ENCODE data around the gene PNCK.

PNCK gene

DNA sequence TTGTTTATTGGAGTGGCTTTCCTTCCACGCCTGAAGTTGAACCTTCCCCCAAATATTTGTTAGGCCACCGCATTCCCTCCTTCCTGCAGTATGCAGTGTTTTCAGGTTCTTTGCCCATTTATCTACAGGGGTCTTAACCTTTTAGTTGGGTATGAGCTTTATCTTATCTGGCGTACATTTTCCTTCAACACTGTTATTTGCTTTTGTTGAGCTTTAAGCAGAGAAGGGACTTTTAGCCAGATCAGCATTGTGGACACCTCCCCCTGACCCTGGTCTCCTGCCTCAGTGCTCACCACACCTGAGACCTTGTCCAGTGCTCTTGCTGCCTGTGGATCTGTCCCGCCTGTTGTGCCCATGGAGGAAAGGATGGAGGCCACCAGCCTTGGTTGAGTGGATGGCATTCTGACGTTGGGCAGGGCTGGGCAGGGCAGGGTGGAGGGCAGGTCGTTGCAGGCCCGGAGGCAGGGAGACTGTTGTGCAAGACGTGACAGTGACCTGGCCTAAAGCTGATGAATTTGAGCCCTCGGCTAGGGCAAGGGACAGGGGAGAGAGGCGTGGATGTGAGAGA lies 27.6 kb downstream of the PNCK start:
- TF ChIP-seq ZNF8 (CRISPR knock-in tag; IDR thresholded peaks at IDR 0.05) (no peak), ZC3H10 (CRISPR knock-in tag; IDR thresholded peaks at IDR 0.05) (no peak), TCF4 (CRISPR knock-in tag; IDR thresholded peaks at IDR 0.05; ENCODE audit: borderline replicate concordance) (no peak), ESRRG (CRISPR knock-in tag; IDR thresholded peaks at IDR 0.05) (no peak), BACH2 (CRISPR knock-in tag; IDR thresholded peaks at IDR 0.05; ENCODE audit: borderline replicate concordance) (no peak), POU6F1 (CRISPR knock-in tag; IDR thresholded peaks at IDR 0.05; ENCODE audit: borderline replicate concordance, low read depth) (no peak), CSDC2 (CRISPR knock-in tag; IDR thresholded peaks at IDR 0.05) (no peak), ISL1 (CRISPR knock-in tag; IDR thresholded peaks at IDR 0.05) (no peak), TOX (CRISPR knock-in tag; IDR thresholded peaks at IDR 0.05; ENCODE audit: borderline replicate concordance) (no peak), ZFP30 (CRISPR knock-in tag; IDR thresholded peaks at IDR 0.05) (no peak), GLIS3 (CRISPR knock-in tag; IDR thresholded peaks at IDR 0.05) (no peak), SNAI2 (CRISPR knock-in tag; IDR thresholded peaks at IDR 0.05) (no peak), PATZ1 (CRISPR knock-in tag; IDR thresholded peaks at IDR 0.05; ENCODE audit: borderline replicate concordance) (no peak)
- ATAC-seq = no peak

GRCh38 chrX:153645151-153645550 lies 28.5 kb downstream of the PNCK start:
- no peak for ATAC-seq
- TF ChIP-seq PATZ1 (CRISPR knock-in tag; IDR thresholded peaks at IDR 0.05; ENCODE audit: borderline replicate concordance) (no peak), ESRRG (CRISPR knock-in tag; IDR thresholded peaks at IDR 0.05) (no peak), PPARA (CRISPR knock-in tag; IDR thresholded peaks at IDR 0.05; ENCODE audit: borderline replicate concordance) (no peak), ARNTL (CRISPR knock-in tag; IDR thresholded peaks at IDR 0.05; ENCODE audit: borderline replicate concordance, low read depth) (no peak), ISL1 (CRISPR knock-in tag; IDR thresholded peaks at IDR 0.05) (no peak), ZNF565 (CRISPR knock-in tag; conservative IDR thresholded peaks at IDR 0.05; ENCODE audit: low read depth) (no peak), GLIS3 (CRISPR knock-in tag; IDR thresholded peaks at IDR 0.05) (no peak), ZC3H10 (CRISPR knock-in tag; IDR thresholded peaks at IDR 0.05) (no peak)

DNA sequence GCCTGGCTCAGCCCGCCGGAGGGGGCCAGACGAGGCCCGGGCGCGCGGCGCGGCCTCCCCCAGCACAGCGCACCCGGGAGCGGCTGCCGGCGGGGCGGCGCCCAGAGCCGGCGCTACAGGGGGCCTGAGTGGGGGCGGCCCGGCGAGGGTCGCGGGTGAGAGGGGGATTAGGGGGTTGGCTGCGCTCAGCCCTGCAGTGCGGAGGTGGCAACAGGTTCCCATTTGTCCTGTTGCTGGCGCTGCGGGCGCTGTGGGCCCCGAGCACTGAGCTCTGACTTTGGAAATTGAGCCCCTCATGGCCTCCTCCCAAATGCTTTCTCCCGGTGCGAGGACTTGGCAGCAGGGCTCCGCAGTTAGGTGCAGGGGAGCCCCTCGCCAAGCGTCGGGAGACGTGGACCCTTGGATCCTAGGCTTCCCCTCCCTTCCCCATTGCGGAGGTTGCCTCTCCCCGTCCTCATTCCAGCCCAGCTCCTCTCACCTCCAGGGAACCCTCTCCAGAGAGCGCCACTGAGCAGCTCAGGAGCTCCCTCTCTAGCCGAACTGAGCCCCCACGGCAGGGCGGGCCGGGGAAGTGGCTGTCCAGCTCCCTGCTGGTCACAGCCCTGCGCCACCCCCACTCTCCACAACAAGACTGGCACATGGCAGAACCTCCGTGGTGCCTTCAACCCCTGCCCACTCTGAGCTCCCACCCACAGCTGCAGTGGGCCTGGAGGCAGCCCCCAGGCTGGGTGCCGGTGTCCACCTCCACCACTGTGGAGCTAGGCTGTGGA lies 29.1 kb downstream of the PNCK start:
- ATAC-seq = no peak; the same call in 2 of the 3 replicates
- no peak for TF ChIP-seq ESRRG (CRISPR knock-in tag; IDR thresholded peaks at IDR 0.05)
- TF ChIP-seq TCF4 (CRISPR knock-in tag; IDR thresholded peaks at IDR 0.05; ENCODE audit: borderline replicate concordance) = no peak
- no peak for TF ChIP-seq PATZ1 (CRISPR knock-in tag; IDR thresholded peaks at IDR 0.05; ENCODE audit: borderline replicate concordance)
- TF ChIP-seq ZNF70 (CRISPR knock-in tag; IDR thresholded peaks at IDR 0.05) = no peak
- no peak for TF ChIP-seq SNAI2 (CRISPR knock-in tag; IDR thresholded peaks at IDR 0.05)
- no peak for TF ChIP-seq ZFP30 (CRISPR knock-in tag; IDR thresholded peaks at IDR 0.05)
- no peak for TF ChIP-seq ZFP3 (CRISPR knock-in tag; IDR thresholded peaks at IDR 0.05)
- no peak for TF ChIP-seq POU6F1 (CRISPR knock-in tag; IDR thresholded peaks at IDR 0.05; ENCODE audit: borderline replicate concordance, low read depth)
- no peak for TF ChIP-seq BACH2 (CRISPR knock-in tag; IDR thresholded peaks at IDR 0.05; ENCODE audit: borderline replicate concordance)
- TF ChIP-seq ARNTL (CRISPR knock-in tag; IDR thresholded peaks at IDR 0.05; ENCODE audit: borderline replicate concordance, low read depth) = no peak
- TF ChIP-seq ZC3H10 (CRISPR knock-in tag; IDR thresholded peaks at IDR 0.05) = no peak
- TF ChIP-seq OSR1 (CRISPR knock-in tag; IDR thresholded peaks at IDR 0.05) = no peak
- no peak for TF ChIP-seq GLIS3 (CRISPR knock-in tag; IDR thresholded peaks at IDR 0.05)
- TF ChIP-seq, protein P1, sequence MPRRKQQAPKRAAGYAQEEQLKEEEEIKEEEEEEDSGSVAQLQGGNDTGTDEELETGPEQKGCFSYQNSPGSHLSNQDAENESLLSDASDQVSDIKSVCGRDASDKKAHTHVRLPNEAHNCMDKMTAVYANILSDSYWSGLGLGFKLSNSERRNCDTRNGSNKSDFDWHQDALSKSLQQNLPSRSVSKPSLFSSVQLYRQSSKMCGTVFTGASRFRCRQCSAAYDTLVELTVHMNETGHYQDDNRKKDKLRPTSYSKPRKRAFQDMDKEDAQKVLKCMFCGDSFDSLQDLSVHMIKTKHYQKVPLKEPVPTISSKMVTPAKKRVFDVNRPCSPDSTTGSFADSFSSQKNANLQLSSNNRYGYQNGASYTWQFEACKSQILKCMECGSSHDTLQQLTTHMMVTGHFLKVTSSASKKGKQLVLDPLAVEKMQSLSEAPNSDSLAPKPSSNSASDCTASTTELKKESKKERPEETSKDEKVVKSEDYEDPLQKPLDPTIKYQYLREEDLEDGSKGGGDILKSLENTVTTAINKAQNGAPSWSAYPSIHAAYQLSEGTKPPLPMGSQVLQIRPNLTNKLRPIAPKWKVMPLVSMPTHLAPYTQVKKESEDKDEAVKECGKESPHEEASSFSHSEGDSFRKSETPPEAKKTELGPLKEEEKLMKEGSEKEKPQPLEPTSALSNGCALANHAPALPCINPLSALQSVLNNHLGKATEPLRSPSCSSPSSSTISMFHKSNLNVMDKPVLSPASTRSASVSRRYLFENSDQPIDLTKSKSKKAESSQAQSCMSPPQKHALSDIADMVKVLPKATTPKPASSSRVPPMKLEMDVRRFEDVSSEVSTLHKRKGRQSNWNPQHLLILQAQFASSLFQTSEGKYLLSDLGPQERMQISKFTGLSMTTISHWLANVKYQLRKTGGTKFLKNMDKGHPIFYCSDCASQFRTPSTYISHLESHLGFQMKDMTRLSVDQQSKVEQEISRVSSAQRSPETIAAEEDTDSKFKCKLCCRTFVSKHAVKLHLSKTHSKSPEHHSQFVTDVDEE (CRISPR knock-in tag; IDR thresholded peaks at IDR 0.05) = no peak
